DND-41 (cell line): Measurements from ENCODE around the gene FOXL1.

Experiments
- CTCF ChIP-seq: IDR thresholded peaks from 2 replicates; pipeline ENCODE4 v1.5.1; 2012; ENCODE audit warnings: borderline replicate concordance, low read length, moderate library complexity, mild to moderate bottlenecking; ENCODE audit not compliant: poor library complexity, severe bottlenecking; ENCODE audit errors: extremely low read depth
- EZH2 ChIP-seq: IDR thresholded peaks from 3 replicates; pipeline ENCODE4 v1.6.1; 2012; ENCODE audit warnings: borderline replicate concordance, low read depth, mild to moderate bottlenecking, moderate library complexity, low read length, inconsistent platforms; ENCODE audit not compliant: severe bottlenecking

GRCh38 chr16:86575095-86575685 is 3.2 kb upstream of the FOXL1 start:
- no peak for TF ChIP-seq CTCF
- TF ChIP-seq EZH2: no peak
